Measurements from ENCODE around the gene RPRD2. TPM values are rescaled to one million over a fixed set of nuclear protein-coding genes. Genes with fewer than 3 reads are reported as not detected.

RPRD2 gene
- total and polyA plus RNA-seq, 9 of the 15 experiments (the other 6 are each of a cell fraction or from before 2014, with no cell fraction given) = 1.5 to 21.6 (median 7.7) TPM

- DNase-seq (ENCODE audit: extremely low read depth in 1 of 4, low spot score in 3 of 4) = no peak
- peaks cover 9 to 11% of the 10 kb centered on the region in 2 experiments for H3K4me1 ChIP-seq (replicated peaks in 1 of 2; ENCODE audit: control insufficient read depth in 2 of 2, insufficient read depth in 2 of 2, low read length in 2 of 2)
- no TSS peak for BruUV-seq (replicated peaks)
- ChIA-PET CTCF (ENCODE audit: low intra/inter-chr PET ratio) (no interaction called here), POLR2A (interaction anchor here (1.1 kb wide), 1 partner anchor 15 kb away, joined by 5 read pairs; no protein-coding TSS in a partner anchor)
- H3K27me3 ChIP-seq (ENCODE audit: control insufficient read depth in 2 of 2, insufficient read depth in 2 of 2, low read length in 2 of 2) = no peaks in the 10 kb centered on the region
- 0 out of 2 replicates have a peak, but pooled peaks cover 6% of the 10 kb centered on the region for H4K20me1 ChIP-seq (replicated peaks; ENCODE audit: control insufficient read depth, insufficient read depth, low read length)
- in situ Hi-C loops (cut with MboI) (no loop called here), intact Hi-C loops (cut with micrococcal nuclease) (no loop called here)
- H3K9me3 ChIP-seq (replicated peaks; ENCODE audit: control insufficient read depth, insufficient read depth, low read depth, low read length) = no peaks in the 10 kb centered on the region
- H3K9me1 ChIP-seq (ENCODE audit: control insufficient read depth, insufficient read depth, low read length) = peaks cover 5% of the 10 kb centered on the region
- H3K4me3 ChIP-seq = no peak overlapping the region
- FAIRE-seq = no peak
- no peak overlapping the region for H3K27ac ChIP-seq (ENCODE audit: extremely low read depth, low read depth, low read length)
- no peaks in the 10 kb centered on the region for H3K36me3 ChIP-seq (ENCODE audit: control insufficient read depth, insufficient read depth, low read length)
- H3K79me2 ChIP-seq (ENCODE audit: control insufficient read depth, insufficient read depth, low read length) = peaks cover 90% of the 10 kb centered on the region
- H3K9ac ChIP-seq (ENCODE audit: insufficient read depth in 1 of 2, low read depth in 2 of 2, low read length in 2 of 2) = no peak overlapping the region
- TF ChIP-seq KLF1 (tag; IDR thresholded peaks at IDR 0.05) (no peak), ZNF12 (CRISPR knock-in tag; IDR thresholded peaks at IDR 0.05) (no peak), KDM2B (CRISPR knock-in tag; IDR thresholded peaks at IDR 0.05) (no peak), ZNF384 (IDR thresholded peaks at IDR 0.05; ENCODE audit: low read depth, low read length) (peak; percentile 58; the same call in 1 of the 2 replicates), TFE3 (CRISPR knock-in tag; IDR thresholded peaks at IDR 0.05) (peak; percentile 77), RAD51 (IDR thresholded peaks at IDR 0.05; ENCODE audit: borderline replicate concordance, low read depth) (peak; percentile 47; the same call in 1 of the 2 replicates)
- H2AFZ ChIP-seq (ENCODE audit: low read depth, low read length) = no peak overlapping the region
- no peak overlapping the region for H3K4me2 ChIP-seq (ENCODE audit: insufficient read depth, low read length)
- peak; percentile 15; the same call in 2 of the 3 replicates for ATAC-seq
These were observed 23.3 kb downstream of the RPRD2 start for GRCh38 chr1:150387200-150387599.
